ENCODE results near the gene RSPH10B.
"Not testable (repeated sequence)": the region's sequence is repeated elsewhere in the genome, so short reads cannot be mapped to it uniquely, and the experiment has no call there.

RSPH10B gene

GRCh38 chr7:5970347-5970911, at the start of gene RSPH10B:
Gene RSPH10B (minus strand): TSS chr7:5970689. CDS start chr7:5967116, 3,573 bp downstream.
- DNase-seq (ENCODE audit: low read depth in 3 of 3, low spot score in 1 of 3): not testable (repeated sequence)

GRCh38 chr7:6016653-6016966, 46.1 kb upstream of the RSPH10B start:
- DNase-seq (ENCODE audit: low read depth in 3 of 3, low spot score in 1 of 3): no peak

- no peak for DNase-seq (ENCODE audit: low read depth in 3 of 3, low spot score in 1 of 3)
Measured at GRCh38 chr7:6015917-6016652, 45.6 kb upstream of the RSPH10B start.

DNA sequence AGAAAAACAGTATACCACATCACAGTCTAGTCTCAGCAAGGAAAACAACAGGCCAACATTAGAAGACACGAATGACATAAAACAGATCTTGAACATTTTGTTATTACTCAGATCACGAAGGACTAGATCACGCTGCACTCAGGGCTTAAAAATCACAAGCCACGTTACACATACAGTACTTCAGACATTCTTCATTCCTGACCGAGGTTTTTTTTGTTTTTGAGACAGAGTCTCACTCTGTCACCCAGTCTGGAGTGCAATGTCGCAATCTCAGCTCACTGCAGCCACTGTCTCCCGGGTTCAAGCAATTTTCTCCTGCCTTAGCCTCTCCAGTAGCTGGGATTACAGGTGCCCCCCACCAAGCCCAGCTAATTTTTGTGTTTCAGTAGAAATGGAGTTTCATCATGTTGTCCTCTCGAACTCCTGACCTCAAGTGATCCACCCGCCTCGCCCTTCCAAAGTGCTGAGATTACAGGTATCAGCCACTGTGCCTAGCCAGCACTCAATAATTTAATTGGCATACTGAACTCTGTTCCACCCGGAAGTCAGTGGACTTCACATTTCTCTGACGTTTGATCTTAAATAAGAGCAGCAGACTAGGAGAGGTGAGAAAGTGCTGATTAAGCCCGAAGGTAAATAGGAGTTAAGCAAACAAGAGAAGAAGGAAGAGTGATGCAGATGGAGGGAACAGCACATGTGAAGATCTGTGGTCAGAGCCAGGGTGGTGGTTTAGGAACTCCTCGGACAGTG, 42.0 kb upstream of the RSPH10B start:
- no peak for DNase-seq (ENCODE audit: low read depth in 3 of 3, low spot score in 1 of 3)

GRCh38 chr7:6011541-6011940, 41.1 kb upstream of the RSPH10B start:
- DNase-seq (ENCODE audit: low read depth in 3 of 3, low spot score in 1 of 3): no peak

DNA sequence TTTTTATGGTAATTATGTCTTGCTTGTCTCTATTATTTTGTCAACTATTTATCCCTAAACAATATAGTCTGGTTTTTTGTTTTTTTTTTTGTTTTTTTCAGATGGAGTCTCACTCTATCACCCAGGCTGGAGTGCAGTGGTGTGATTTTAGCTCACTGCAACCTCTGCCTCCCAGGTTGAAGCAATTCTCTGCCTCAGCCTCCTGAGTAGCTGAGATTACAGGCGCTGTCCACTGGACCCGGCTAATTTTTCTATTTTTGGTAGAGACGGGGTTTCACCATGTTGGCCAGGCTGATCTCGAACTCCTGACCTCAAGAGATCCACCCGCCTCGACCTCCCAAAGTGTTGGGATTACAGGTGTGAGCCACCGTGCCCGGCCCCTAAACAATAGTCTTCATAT, 39.9 kb upstream of the RSPH10B start:
- not testable (repeated sequence) for DNase-seq (ENCODE audit: low read depth in 3 of 3, low spot score in 1 of 3)

DNA sequence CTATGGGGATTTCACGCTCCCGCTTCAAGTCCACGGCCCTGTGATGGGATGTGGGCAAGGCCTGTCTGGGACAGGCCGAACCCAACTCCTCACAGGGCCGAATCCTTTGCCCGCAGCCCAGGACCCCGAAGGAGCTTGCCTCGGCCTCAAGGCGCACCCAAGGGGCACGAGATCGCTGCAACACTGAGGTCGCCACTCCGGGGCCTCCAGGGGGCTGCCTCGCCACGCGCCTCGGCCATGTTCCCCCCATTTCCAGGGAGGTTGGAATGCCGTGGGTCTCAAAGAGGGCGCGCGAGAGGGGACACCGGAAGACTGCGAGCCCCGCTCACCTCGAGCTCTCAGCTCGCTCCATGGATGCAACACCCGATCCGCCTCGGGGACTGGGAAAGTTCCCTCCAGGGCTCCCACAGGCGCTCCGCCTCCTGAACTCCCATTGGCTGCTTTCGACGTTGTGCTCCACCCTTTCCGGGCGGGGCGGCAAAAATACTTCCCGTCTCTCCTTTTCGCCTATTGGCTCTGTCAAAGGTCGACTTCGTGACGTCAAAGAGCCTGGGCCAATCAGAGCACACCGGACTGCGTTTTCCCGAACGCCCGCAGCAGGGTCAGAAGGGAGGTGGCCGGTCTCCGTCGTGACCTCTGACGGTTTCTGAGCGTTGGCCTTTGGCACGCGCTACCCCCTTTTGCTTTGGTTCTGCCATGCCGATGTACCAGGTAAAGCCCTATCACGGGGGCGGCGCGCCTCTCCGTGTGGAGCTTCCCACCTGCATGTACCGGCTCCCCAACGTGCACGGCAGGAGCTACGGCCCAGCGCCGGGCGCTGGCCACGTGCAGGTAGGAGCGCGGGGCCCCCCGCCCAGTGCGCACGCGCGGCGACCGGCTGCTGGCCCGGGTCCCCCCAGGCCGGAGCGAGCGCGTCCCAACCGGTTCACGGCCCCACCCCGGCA, 38.5 kb upstream of the RSPH10B start, which contains the start of the genes AIMP2 and PMS2:
Gene AIMP2 (plus strand): TSS at position 605 of the 944 bp plus-strand sequence. CDS start 92 bp downstream, at position 697.
Gene PMS2 (minus strand): TSS at position 382 of the 944 bp plus-strand sequence. CDS start 30 bp downstream, at position 352.
- peak; percentile 81 to 91 (median 86) for DNase-seq (ENCODE audit: low read depth in 3 of 3, low spot score in 1 of 3)

- not testable (repeated sequence) for DNase-seq (ENCODE audit: low read depth in 3 of 3, low spot score in 1 of 3)
Measured at GRCh38 chr7:6007835-6008590, 37.5 kb upstream of the RSPH10B start.

DNA sequence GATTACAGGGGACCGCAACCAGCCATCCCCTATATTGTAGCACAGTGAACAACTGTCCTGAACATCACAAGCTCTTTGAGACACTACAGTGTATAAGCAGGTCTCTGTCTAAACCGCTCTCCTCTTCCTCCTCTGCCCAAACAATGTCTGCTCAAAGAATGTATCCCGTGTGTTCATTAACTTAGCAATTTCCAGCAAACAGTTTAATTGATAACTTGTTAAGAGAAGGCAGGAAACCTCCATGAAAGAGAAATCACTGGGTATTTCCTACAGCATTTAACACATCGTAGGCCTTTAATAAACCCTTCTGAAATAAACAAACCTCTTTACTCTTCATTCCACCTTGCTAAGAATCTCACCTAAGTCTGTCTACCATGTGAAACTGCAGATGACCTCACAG, 36.9 kb upstream of the RSPH10B start:
- DNase-seq (ENCODE audit: low read depth in 3 of 3, low spot score in 1 of 3): no peak

GRCh38 chr7:5997210-5997808, 26.8 kb upstream of the RSPH10B start:
- DNase-seq (ENCODE audit: low read depth in 3 of 3, low spot score in 1 of 3): no peak

DNA sequence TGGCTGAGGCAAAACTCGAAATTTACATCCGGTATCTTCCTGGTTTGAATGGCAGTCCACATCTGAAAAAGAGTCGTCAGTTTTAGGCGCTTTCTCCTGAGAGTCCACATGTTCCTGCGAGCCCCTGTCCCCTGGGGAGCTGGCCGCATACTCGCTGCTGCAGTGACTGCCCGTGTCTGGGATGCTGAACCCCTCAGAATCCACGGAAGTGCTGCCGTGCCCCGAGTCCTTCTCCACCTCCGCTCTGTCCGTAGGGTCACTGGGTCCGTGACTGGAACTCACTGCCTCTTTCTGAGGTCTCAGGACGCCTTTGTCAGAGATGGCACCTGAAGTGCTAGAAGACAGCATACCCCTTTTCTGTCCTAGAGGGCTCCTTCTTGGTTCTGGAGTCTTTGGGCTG, 16.6 kb upstream of the RSPH10B start:
- not testable (repeated sequence) for DNase-seq (ENCODE audit: low read depth in 3 of 3, low spot score in 1 of 3)

DNA sequence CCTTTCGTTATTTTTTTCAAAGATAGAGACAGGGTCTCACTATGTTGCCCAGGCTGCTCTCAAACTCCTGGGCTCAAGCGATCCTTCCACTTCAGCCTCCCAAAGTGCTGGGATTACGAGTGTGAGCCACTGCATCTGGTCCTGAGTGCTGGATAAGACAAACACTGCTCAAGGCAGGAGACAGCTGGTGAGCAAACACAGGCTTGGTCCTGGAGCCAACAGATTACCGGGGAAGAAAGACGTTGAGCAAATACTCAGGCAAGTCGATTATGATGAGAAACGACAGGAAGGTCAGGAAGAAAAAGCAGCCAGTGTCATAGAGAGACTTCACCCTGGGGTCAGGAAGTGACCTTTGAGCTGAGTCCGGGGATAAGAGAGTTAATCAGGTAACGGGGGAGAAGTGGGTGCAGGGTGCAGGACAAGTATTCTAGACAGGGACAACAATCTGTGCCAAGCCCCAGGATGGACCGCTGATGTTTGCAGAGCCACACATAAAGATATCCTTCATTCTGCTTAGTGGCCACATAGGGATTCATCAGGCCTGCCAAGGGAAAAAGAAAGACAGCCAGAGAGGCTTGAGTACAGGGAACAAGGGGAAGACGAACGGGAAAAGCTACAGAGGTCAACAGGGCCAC, 9.3 kb upstream of the RSPH10B start:
- DNase-seq (ENCODE audit: low read depth in 3 of 3, low spot score in 1 of 3): not testable (repeated sequence)

GRCh38 chr7:5973580-5973979, 3.1 kb upstream of the RSPH10B start:
- DNase-seq (ENCODE audit: low read depth in 3 of 3, low spot score in 1 of 3): not testable (repeated sequence)

GRCh38 chr7:5963810-5964209, 6.7 kb downstream of the RSPH10B start:
- not testable (repeated sequence) for DNase-seq (ENCODE audit: low read depth in 3 of 3, low spot score in 1 of 3)

DNA sequence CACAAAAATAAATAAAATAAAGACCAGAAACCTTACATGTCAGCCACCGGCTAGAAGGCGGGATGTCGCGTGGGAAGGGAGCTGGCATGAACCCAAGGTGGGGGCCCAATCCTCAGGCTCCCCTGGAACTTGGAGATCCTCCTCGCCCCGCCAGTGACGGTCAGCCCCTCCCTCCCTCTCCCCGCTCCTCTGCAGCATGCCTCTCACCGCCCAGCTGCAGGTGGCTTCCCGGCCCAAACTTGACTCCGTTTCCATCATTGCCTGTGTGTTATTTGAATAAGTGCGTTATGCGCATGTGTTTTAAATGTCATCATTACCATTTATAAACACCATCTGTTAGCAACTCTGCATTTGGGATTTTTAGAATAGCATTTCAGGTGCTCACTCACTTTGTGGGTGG, 7.3 kb downstream of the RSPH10B start:
- not testable (repeated sequence) for DNase-seq (ENCODE audit: low read depth in 3 of 3, low spot score in 1 of 3)

DNA sequence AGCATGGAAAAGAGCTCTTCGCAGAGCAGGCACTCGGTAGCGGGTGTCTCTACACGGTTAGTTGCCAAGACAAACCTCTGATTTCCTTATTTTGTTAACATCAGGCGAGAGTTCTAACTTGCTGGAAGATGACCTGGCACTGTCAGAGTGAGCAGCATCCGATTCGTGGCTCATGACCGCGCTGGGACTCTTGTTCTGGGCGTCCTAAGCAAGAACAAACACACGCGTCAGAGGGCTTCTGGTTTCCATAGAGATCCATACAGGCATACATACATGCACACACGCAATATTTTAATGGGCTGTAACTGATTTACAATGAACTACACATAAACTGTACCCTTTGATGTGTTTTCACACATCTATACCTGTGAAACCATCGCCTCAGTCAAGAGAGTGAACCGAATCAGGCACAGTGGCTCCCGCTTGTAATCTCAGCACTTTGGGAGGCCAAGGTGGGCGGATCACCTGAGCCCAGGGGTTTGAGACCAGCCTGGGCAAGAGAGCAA, 35.5 kb downstream of the RSPH10B start:
- DNase-seq (ENCODE audit: low read depth in 3 of 3, low spot score in 1 of 3): not testable (repeated sequence)

DNA sequence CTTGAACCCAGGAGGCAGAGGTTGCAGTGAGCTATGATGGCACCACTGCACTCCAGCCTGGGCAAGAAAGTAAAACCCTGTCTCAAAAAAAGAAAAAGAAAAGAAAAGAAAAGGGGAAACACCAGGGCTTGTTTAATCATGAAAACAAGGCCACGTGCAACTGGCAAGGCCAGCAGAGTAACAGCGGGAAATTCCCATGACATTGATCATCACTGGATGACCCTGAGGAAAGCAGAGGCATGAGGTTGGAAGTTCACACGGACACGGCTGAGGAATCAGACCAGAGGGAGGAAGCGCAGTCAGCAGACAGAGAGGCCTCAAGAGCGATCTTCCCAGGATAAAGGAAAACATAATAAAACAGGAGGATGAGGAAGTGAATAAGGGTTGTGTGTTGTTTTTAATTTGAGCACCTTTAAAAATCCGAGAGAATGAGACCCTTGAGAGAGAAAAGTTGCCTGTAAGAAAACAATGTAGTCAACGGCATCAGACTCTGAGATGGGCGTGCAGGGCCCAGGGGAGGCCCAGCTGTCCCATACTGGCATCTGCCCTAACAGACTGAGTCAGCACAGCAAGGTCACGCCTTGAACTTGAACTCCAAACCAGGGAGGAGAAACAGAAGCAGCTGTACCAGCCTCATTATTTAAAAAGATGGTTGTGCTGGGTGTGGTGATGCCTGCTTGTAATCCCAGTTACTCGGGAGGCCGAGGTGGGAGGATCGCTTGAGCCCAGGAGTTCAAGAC, 38.4 kb downstream of the RSPH10B start:
- DNase-seq (ENCODE audit: low read depth in 3 of 3, low spot score in 1 of 3): not testable (repeated sequence)

DNA sequence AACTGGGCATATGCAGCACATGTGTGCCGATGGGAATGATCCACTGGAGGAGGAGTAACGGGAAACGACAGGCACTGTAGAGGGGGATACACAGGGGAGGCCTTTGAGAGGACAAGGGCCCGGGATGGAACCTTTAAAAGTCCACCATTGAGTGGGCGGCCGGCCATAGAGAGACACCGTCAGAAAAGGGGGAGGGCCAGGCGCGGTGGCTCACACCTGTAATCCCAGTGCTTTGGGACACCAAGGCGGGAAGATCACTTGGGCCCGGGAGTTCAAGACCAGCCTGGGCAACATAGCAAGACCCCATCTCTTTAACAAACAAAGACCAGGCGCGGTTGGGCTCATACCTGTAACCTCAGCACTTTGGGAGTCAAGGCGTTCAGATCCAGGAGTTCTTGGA, 39.2 kb downstream of the RSPH10B start:
- DNase-seq (ENCODE audit: low read depth in 3 of 3, low spot score in 1 of 3): not testable (repeated sequence)

Measured in stimulated activated CD4-positive, alpha-beta T cell treated with anti-CD3 and anti-CD28 coated beads, TNF-alpha, amount 100 ng/mL, for 1 hour (primary cell).